Measurements from ENCODE around the gene SASH1.

SASH1 gene

DNA sequence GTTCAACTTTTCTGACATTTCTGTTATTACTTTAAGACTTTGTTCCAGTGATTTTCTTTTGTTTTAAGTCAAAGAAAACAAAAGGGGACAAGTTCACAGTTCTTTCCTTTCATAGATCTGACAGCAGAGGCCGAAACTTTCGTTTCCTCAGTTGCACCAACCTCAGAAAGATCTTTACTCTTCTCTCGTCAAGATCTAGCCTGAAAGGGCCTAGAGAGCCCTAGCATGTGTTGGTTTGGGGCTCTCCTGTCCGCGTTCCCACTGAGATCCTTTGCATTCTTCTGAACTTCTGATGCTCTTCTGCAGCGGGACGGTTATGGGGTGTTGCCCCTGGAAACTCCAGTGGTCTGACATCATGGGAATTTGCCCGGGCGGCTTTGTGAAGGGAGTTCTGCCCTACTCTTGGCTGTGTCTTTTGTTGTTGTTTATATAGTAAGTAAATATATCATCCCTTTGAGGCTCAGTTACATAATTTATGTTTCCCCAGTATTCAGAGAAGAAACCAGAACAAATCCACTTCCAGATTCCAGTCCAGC lies 129.1 kb downstream of the SASH1 start:
- H4K20me1 ChIP-seq (ENCODE audit: insufficient read depth, low read length): no peaks in the 10 kb centered on the region
- DNase-seq: no peak

GRCh38 chr6:148472171-148473105 lies 129.8 kb downstream of the SASH1 start:
- Histone ChIP-seq H3F3A (ENCODE audit: insufficient read depth, low read length) (no peaks in the 10 kb centered on the region), H3K27ac (ENCODE audit: low read length) (no peak overlapping the region), H3K4me2 (ENCODE audit: low read depth, low read length) (no peak overlapping the region), H3K27me3 (replicated peaks; ENCODE audit: insufficient read depth, low read length) (no peaks in the 10 kb centered on the region), H3K79me2 (ENCODE audit: low read length) (no peaks in the 10 kb centered on the region), H3K4me3 (ENCODE audit: low read length) (no peak overlapping the region), H2AFZ (ENCODE audit: low read length) (no peak overlapping the region), H3K36me3 (replicated peaks; ENCODE audit: insufficient read depth, low read length) (no peaks in the 10 kb centered on the region), H4K20me1 (ENCODE audit: insufficient read depth, low read length) (no peaks in the 10 kb centered on the region), H3K9me3 (replicated peaks; ENCODE audit: insufficient read depth, low read length) (no peaks in the 10 kb centered on the region), H3K9ac (ENCODE audit: low read length) (no peak overlapping the region), H3K4me1 (ENCODE audit: low read length) (no peaks in the 10 kb centered on the region), H3K9me2 (replicated peaks; ENCODE audit: insufficient read depth, low read length) (no peaks in the 10 kb centered on the region)
- TF ChIP-seq CTCF (IDR thresholded peaks at IDR 0.05; ENCODE audit: low read length): no peak
- no peak for TF ChIP-seq EZH2phosphoT487 (IDR thresholded peaks at IDR 0.05; ENCODE audit: low read length)
- no peak for TF ChIP-seq EZH2 (optimal IDR thresholded peaks at IDR 0.05; ENCODE audit: low read depth, low read length)
- DNase-seq: no peak

More for the DNA sequence above, 129.1 kb downstream of the SASH1 start:
- Histone ChIP-seq H3F3A (ENCODE audit: insufficient read depth, low read length) (no peaks in the 10 kb centered on the region), H2AFZ (ENCODE audit: low read length) (no peak overlapping the region), H3K4me3 (ENCODE audit: low read length) (no peak overlapping the region), H3K79me2 (ENCODE audit: low read length) (no peaks in the 10 kb centered on the region), H3K27ac (ENCODE audit: low read length) (no peak overlapping the region), H3K9ac (ENCODE audit: low read length) (no peak overlapping the region), H3K4me1 (ENCODE audit: low read length) (no peaks in the 10 kb centered on the region), H3K36me3 (replicated peaks; ENCODE audit: insufficient read depth, low read length) (no peaks in the 10 kb centered on the region), H3K4me2 (ENCODE audit: low read depth, low read length) (no peak overlapping the region), H3K27me3 (replicated peaks; ENCODE audit: insufficient read depth, low read length) (no peaks in the 10 kb centered on the region), H3K9me3 (replicated peaks; ENCODE audit: insufficient read depth, low read length) (no peaks in the 10 kb centered on the region), H3K9me2 (replicated peaks; ENCODE audit: insufficient read depth, low read length) (no peaks in the 10 kb centered on the region)
- TF ChIP-seq EZH2 (optimal IDR thresholded peaks at IDR 0.05; ENCODE audit: low read depth, low read length) (no peak), EZH2phosphoT487 (IDR thresholded peaks at IDR 0.05; ENCODE audit: low read length) (no peak)

DNA sequence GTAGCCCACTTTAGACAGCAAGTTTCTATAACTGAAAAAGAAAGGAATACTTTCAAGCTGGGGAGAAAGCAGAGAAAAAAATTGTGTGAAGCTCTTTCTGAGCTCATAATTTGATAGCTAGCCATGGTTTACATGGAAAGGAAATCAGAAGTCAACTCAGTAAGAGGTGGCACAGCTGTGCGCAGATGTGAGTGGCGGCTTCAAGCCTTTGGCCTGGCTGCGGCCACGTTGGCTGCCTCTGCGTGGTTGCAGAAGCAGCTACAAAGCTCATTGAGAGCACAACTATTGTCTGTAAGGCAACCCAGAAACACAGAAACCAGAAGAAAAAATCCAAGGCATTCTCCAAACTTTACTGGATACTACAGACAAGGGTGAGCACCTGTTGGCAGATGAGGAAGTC lies 136.9 kb downstream of the SASH1 start:
- H2AFZ ChIP-seq (ENCODE audit: low read length): no peak overlapping the region
- H3K27ac ChIP-seq (ENCODE audit: low read length): no peak overlapping the region
- no peak for DNase-seq
- H3K4me2 ChIP-seq (ENCODE audit: low read depth, low read length): no peak overlapping the region
- no peaks in the 10 kb centered on the region for H3K9me2 ChIP-seq (replicated peaks; ENCODE audit: insufficient read depth, low read length)
- no peaks in the 10 kb centered on the region for H3K36me3 ChIP-seq (replicated peaks; ENCODE audit: insufficient read depth, low read length)
- H3F3A ChIP-seq (ENCODE audit: insufficient read depth, low read length): no peaks in the 10 kb centered on the region
- no peak overlapping the region for H3K9ac ChIP-seq (ENCODE audit: low read length)
- H3K4me3 ChIP-seq (ENCODE audit: low read length): no peak overlapping the region
- no peaks in the 10 kb centered on the region for H3K27me3 ChIP-seq (replicated peaks; ENCODE audit: insufficient read depth, low read length)
- H3K9me3 ChIP-seq (replicated peaks; ENCODE audit: insufficient read depth, low read length): no peaks in the 10 kb centered on the region
- H3K79me2 ChIP-seq (ENCODE audit: low read length): no peaks in the 10 kb centered on the region
- no peaks in the 10 kb centered on the region for H3K4me1 ChIP-seq (ENCODE audit: low read length)
- H4K20me1 ChIP-seq (ENCODE audit: insufficient read depth, low read length): no peaks in the 10 kb centered on the region
- TF ChIP-seq CTCF (IDR thresholded peaks at IDR 0.05; ENCODE audit: low read length) (no peak), EZH2phosphoT487 (IDR thresholded peaks at IDR 0.05; ENCODE audit: low read length) (no peak), EZH2 (optimal IDR thresholded peaks at IDR 0.05; ENCODE audit: low read depth, low read length) (no peak)
